IPS-18c (cell line): Measurements from ENCODE around the gene PDXDC1.
"Not testable (repeated sequence)": the region's sequence is repeated elsewhere in the genome, so short reads cannot be mapped to it uniquely, and the experiment has no call there.

ENCODE experiments used
- H3K4me3 ChIP-seq: 2 replicates; pipeline ENCODE4 v1.7.0; 2013; ENCODE audit warnings: low read depth, mild to moderate bottlenecking, low read length, moderate library complexity; ENCODE audit not compliant: insufficient read depth
- H3K9me3 ChIP-seq: one replicate; pipeline ENCODE4 v1.6.1; 2013; ENCODE audit warnings: mild to moderate bottlenecking, low read length, moderate library complexity; ENCODE audit not compliant: control insufficient read depth, insufficient read depth

The PDXDC1 gene

GRCh38 chr16:14998300-14998699 lies 23.5 kb downstream of the PDXDC1 start:
- not testable (repeated sequence) for H3K9me3 ChIP-seq, H3K4me3 ChIP-seq

- not testable (repeated sequence) for H3K9me3 ChIP-seq
Observed at GRCh38 chr16:14999845-15000244, 25.0 kb downstream of the PDXDC1 start.

GRCh38 chr16:15002448-15002847 lies 27.6 kb downstream of the PDXDC1 start:
- not testable (repeated sequence) for H3K4me3 ChIP-seq, H3K9me3 ChIP-seq

More at GRCh38 chr16:14999845-15000244, 25.0 kb downstream of the PDXDC1 start:
- not testable (repeated sequence) for H3K4me3 ChIP-seq

- H3K9me3 ChIP-seq: not testable (repeated sequence)
Observed at GRCh38 chr16:15005357-15006132, 30.7 kb downstream of the PDXDC1 start.

GRCh38 chr16:15008647-15009046 lies 33.8 kb downstream of the PDXDC1 start:
- not testable (repeated sequence) for H3K4me3 ChIP-seq, H3K9me3 ChIP-seq

More at GRCh38 chr16:15005357-15006132, 30.7 kb downstream of the PDXDC1 start:
- not testable (repeated sequence) for H3K4me3 ChIP-seq

DNA sequence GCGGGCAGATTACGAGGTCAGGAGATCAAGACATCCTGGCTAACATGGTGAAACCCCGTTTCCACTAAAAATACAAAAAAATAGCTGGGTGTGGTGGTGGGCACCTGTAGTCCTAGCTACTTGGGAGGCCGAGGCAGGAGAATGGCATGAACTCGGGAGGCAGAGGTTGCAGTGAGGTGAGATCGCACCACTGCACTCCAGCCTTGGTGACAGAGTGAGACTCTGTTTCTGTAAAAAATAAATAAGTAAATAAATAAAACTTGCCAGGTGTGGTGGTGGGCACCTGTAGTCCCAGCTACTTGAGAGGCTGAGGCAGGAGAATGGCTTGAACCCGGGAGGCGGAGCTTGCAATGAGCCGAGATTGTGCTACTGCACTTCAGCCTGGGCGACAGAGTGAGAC lies 38.1 kb downstream of the PDXDC1 start:
- H3K4me3 ChIP-seq, H3K9me3 ChIP-seq: not testable (repeated sequence)

DNA sequence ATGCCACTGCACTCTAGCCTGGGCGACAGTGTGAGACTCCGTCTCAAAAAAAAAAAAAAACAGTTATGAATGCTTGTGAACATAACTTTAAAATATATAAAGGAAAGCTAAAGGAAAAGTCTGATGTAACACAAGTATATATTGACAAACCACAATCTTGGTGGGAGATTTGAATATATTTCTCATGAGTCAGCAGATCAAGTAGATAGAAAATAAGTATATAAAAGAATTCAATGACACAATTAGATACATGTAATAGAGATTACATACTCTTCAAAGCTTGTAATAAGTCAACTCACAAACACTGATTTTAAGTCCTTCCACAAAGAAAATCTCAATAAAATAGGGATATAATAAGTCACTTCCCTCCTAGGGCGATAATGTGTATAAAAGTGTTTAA lies 40.8 kb downstream of the PDXDC1 start:
- not testable (repeated sequence) for H3K9me3 ChIP-seq, H3K4me3 ChIP-seq

DNA sequence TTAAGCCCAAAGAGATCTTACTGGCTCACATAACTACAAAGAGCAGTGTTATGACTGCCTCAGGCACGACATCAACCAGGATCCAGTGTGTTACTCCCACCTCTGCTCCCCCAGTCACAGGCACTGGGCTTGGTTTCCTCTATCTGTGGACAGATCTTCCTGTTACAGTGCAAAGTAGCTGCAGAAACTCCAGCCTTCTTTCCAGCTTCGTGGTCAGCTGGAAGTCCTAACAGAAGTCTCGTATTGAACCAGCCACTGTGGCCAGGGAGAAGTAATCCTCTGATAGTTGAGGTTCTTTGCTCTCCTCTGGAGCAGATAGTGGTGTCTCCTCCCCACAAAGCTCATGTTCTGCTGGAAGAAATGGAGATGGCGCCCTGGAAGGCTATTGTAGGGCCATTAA lies 41.5 kb downstream of the PDXDC1 start:
- not testable (repeated sequence) for H3K4me3 ChIP-seq, H3K9me3 ChIP-seq

GRCh38 chr16:15016951-15017580 lies 42.2 kb downstream of the PDXDC1 start:
- H3K9me3 ChIP-seq, H3K4me3 ChIP-seq: not testable (repeated sequence)

DNA sequence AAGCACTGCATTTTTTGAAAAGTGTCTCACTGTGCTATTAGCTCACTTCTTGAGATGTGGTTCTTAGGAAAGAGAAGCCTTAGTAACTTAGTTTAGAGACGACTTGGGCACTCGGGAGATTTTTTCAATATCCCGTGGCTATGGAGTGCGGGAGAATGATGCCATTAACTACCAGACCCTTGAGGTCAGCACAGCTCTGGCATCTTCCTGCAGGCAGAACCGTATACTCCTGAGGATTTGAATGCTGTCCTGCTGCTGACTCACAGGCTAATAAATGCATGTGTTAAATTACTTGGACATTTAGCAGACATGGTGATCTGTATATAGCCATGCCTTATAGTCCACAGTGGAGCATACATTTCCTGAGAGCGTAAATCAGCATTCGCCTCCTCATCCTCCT lies 46.6 kb downstream of the PDXDC1 start:
- not testable (repeated sequence) for H3K4me3 ChIP-seq, H3K9me3 ChIP-seq

DNA sequence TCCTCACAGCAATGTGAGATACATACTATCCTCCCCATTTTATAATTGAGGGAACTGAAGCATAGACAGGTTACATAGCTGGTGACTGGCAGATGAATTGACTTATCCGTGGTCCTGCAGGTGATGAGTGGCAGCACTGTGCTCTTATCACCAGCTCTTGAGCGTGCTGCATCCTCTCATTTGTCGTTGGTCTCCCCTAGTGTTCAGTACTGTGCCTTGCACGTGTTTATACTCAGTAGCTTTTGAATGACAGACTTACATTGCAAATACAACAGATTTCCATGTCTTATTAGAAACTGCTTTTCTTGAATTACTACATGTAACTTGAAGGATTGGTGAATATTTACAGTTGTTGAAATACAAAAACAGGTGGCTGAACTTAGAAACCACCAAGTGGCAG lies 47.4 kb downstream of the PDXDC1 start:
- not testable (repeated sequence) for H3K4me3 ChIP-seq, H3K9me3 ChIP-seq

DNA sequence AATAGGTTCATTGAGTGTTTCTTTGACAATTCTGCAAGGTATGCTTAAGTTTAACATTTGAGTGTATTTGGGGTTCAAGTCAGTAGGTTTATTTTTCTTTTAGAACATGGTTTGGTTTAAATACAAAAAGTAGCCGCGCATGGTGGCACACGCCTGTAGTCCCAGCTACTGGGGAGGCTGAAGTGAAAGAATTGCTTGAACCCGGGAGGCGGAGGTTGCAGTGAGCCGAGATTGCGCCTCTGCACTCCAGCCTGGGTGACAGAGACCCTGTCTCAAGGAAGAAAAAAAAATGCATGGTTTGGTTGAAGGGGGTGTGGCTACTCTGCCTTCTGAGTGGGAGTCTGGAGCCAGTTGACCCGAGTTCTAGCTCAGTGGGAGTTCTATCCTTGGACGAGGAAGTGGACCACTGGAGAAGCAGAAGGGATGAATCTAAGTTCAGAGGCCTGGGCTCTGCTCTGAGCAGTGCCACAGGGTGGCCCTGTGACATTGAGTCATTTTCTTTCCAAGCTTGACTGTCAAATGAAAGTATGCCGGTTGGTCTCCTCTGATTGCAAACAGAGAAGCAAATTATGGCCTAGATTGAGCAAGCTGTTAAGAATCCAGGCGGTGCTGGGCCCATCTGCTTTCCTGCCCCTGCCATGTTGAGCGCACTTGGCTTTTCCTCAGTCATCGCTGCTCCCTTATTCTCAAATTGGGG lies 48.7 kb downstream of the PDXDC1 start:
- not testable (repeated sequence) for H3K9me3 ChIP-seq, H3K4me3 ChIP-seq

- not testable (repeated sequence) for H3K4me3 ChIP-seq, H3K9me3 ChIP-seq
Observed at GRCh38 chr16:15024858-15025199, 50.0 kb downstream of the PDXDC1 start.

DNA sequence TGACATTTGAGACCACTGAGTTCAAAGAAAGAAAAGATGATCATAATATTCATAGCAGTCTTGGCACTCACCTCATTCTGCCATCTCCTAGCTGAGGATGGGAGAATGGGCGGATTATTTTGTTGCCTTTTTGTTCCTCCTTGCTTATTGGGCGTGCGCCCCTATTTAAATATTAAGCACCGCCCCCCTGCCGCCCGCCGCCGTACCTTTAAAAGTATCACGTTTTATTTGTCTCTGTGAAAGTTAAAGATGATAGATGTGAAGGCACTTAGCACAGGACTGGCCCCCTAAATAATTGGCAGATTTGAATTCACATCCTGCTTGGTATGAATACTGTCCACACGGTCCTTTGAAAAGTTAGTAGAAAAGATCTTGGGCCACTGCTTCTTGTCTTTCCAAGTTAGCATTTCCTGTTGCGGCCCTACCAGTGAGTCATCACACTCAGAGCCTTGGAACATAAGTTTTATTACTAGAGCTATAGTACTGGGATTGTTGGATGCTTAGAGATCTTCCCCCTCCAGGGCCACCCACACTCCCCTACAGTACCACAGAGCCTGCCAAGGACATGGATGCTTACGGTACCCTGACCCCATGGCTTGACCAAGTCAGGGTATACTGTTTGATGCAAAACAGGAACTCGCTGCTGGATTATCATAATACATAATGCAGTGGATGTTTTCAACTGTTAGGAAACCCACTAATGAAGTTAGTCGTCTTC lies 50.6 kb downstream of the PDXDC1 start:
- not testable (repeated sequence) for H3K4me3 ChIP-seq, H3K9me3 ChIP-seq

DNA sequence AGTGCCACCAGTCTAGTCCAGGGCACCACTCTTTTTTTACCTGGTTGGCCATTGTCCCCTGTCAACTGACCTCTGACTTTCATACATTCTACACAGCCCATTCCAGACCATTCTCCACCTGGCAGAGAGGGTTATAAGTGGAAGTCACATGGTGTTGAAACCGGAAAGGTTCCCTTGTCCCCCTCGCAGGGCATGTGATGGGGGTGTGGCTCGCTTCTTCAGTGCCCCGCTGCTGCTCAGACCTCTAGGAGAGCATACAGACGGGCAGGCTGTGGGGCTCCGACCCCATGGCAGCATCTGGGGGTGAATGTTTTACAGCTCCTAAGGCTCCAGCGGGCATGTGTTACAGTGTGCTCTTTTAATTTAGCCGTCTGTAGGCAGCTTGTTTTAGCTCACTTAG lies 52.2 kb downstream of the PDXDC1 start:
- H3K9me3 ChIP-seq, H3K4me3 ChIP-seq: not testable (repeated sequence)

DNA sequence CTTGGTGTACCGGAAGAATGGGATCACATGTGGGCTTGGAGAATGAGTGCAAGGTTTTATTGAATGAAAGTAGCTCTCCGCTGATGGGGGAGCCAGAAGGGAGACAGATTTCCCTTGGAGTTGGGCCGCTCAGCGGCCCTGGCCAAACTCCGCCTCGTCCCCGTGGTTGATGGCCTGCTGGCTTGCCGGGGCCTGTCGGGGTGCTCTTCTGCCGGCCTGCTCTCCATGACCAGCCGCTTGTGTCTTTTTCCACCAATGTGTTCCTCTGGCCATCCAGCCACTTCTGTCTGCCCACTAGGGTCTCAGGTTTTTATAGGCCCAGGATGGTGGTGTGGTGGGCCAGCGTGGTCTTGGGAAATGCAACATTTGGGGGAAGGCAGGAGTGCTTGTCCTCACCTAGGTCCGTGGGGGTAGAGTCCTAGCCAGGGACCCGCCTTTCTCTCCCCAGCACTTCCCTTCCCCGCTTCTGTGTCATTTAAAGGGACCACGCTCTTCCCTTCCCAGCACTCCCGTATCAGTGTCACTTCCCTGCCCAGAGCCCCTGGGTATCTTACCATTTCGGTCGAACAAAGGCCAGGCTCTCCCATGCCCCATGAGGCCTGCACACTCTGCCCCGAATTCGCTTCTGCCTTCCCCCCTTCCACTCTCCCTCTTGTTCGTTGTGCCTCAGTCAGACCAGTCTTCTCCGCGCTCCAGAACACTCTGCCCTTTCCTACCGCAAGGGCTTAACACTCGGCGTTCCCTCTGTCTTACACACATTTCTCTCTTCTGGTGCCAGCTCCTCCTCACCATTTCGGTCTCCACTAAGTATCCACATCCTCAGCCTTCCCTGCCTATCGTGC lies 52.9 kb downstream of the PDXDC1 start:
- H3K9me3 ChIP-seq, H3K4me3 ChIP-seq: not testable (repeated sequence)

DNA sequence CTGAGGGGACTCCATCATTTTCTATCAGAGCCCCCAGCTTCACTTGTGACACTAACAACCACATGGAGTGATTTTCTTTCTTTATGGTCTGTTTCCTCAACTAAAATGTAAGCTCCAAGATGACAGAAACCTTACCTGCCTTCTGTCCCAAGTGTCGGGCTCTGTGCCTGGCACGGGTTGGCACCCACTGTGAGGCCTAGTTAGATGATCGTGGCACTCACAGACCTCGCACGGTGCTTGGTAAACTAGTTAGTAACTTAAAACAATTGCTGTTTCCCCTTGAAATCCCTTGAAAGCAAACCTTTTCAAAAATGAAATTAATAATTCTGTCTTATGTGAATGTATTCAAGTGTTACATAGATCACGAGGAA lies 53.5 kb downstream of the PDXDC1 start:
- H3K4me3 ChIP-seq, H3K9me3 ChIP-seq: not testable (repeated sequence)
